ENCODE measurements around the gene KRTAP4-11.
"Not testable (repeated sequence)": the region's sequence is repeated elsewhere in the genome, so short reads cannot be mapped to it uniquely, and the experiment has no call there.

The KRTAP4-11 gene

DNA sequence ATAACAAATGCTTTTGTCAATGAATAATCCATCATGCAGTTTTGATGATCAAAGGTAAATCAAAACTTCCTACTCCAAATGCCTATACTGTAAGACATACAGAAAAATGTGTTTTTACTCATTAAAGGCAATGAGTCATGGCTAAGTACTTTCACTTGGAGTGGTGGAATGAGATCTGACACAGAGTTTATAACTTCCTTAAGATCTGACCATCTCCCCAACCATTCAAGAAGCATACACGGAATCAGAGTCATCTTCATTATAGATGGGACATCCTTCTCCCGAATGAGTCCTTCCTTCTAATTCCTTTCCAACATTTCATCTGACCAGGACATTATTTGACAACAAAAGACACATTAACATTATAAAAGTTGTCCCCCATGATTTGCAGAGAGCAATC is 34.7 kb downstream of the KRTAP4-11 start:
- DNase-seq, result not testable (repeated sequence)

DNA sequence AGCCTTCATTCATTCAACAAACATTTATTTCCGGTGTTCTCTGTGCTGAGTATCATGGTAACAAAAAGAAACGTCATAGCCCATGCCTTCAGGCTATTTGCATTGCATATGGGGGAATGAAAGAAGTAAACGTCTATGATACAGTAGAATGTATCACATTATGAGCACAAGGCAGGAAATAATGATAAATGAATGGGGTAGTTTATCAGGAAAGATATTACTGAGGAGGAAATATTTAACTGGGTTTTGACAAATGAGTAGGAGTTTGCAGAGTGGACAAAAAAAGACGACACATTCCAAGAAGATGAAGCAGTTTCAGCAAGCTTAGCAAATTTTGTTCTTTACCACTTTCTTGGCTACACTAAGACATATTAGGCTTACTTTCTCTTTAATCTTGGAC is 35.5 kb downstream of the KRTAP4-11 start:
- no peak for DNase-seq

DNA sequence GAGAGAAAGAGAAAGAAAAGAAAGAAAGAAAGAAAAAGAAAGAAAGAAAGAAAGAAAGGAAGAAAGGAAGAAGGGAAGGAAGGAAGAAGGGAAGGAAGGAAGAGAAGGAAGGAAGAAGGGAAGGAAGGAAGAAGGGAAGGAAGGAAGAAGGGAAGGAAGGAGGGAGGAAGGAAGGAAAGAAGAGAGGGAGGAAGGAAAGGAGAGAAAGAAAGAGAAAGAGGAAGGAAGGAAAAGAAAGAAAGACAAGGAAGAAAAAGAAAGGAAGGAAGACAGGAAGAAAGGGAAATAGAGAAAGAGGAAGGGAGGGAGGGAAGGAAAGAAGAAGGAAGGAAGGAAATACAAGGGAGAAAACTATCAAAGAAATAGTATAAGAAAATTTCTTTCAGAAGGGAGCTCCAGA is 41.4 kb downstream of the KRTAP4-11 start:
- no peak for DNase-seq

DNA sequence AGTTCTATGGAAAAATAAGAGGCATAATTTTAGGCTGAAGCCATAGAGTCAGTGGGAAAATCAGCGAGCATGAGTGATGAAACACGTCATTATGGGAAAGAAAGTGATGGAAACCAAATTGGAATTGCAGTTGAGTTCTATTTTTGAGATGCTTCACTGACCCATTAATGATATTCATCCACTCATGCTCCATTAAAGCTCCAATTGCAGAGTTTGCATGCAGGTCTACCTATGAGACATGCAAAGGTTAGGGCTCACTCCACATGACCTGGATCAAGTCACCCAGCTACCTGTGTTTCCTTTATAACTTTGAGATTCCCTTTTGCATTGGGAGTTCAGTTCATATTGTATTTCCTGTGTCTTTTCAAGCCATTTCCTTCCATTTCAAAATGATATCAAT is 44.5 kb downstream of the KRTAP4-11 start:
- DNase-seq, result no peak

DNA sequence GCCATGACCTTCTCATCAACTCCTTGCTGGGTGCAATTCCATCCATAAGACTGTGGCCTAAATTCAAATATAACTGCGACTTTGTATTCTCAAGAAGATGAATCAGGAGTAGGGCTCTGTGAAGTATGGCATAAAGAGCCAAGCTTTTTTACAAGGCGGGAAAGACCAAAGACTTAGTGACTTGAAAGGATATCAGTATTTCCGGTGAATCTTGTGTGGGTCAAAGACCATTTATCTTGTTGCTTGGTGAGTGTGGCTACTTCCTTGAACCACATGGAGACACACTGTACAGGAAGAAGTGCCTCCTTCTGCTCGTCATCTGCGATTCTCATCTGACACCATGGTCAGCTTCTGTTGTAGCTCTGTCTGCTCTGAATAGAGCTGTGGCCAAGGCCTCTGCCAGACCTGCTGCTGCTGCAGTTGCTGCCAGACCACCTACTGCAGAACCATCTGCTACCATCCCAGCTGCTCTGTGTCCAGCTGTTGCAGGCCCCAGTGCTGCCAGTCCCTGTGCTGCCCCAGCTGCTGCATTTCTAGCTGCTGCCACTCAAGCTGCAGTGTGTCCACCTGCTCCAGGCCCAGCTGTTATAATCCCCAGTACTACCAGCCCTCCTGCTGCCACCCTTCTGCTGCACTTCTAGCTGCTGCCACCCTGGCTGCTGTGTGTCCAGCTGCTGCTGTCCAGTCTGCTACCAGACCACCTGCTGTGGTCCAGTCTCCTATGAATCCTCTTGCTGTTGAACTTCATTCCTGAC is 46.4 kb downstream of the KRTAP4-11 start:
- DNase-seq, result no peak

DNA sequence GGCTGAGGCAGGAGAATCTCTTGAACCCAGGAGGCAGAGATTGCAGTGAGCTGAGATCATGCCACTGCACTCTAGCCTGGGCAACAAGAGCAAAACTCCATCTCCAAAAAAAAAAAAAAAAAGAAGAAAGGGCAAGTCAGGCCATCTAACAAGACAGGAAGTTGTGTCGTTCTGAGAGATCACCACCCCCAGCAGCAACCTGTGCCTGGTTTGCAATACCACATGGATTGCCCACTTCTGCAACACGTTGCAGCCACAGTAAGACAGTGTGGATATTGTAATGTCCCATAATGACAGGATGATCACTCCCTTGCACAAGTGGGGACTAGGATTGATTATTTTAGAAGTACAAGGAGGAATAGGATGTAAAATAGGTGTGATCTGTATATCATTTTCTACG is 49.1 kb downstream of the KRTAP4-11 start:
- DNase-seq, result no peak

DNA sequence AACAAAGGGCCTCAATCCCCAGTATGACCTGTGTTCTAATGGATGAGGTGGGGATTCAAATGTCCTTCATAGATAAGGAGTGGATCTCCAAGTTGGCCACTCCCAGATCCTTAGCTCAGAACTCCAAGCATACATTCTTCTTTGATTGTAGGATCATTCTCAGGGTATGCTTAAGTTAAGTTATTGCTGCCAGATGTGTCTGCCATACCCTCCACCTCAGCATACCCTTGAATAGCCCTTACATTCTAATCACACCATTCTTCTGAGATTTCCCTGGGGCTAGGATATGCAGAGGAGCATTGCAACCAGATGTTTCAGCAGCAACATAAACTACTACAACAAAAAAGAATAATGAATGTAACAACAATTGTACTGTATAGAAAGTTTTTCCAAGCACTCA is 50.9 kb downstream of the KRTAP4-11 start:
- no peak for DNase-seq

Measured in GF-D8 (cell line).